Measurements from ENCODE around the gene GAS2L3. TPM values are rescaled to one million over a fixed set of nuclear protein-coding genes. Genes with fewer than 3 reads are reported as not detected.

The GAS2L3 gene
- total RNA-seq, 1 donor from 2014 or later = 15.1 TPM

DNA sequence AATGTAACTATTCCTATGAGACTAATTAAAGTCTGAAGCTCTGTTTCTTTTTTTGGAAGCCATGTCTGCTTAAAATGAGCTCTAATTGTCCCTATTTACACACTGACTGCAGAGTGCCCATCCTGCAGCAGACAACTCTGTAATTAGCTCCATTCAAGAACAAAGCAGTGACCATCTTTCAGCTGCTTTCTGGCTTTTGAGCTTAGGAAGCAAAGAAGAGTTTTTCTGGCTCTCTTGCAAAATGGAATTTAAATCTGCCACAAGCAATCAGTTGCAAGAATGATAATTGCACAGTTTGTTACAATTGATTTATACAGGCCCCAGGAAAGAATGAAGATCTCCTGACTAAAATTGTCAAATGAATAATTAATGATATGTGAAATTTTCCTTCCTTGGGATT lies 83.4 kb downstream of the GAS2L3 start:
- no peak overlapping the region for H3K4me3 ChIP-seq
- no peak for ATAC-seq
- no peaks in the 10 kb centered on the region for H3K36me3 ChIP-seq
- TF ChIP-seq, protein P1, sequence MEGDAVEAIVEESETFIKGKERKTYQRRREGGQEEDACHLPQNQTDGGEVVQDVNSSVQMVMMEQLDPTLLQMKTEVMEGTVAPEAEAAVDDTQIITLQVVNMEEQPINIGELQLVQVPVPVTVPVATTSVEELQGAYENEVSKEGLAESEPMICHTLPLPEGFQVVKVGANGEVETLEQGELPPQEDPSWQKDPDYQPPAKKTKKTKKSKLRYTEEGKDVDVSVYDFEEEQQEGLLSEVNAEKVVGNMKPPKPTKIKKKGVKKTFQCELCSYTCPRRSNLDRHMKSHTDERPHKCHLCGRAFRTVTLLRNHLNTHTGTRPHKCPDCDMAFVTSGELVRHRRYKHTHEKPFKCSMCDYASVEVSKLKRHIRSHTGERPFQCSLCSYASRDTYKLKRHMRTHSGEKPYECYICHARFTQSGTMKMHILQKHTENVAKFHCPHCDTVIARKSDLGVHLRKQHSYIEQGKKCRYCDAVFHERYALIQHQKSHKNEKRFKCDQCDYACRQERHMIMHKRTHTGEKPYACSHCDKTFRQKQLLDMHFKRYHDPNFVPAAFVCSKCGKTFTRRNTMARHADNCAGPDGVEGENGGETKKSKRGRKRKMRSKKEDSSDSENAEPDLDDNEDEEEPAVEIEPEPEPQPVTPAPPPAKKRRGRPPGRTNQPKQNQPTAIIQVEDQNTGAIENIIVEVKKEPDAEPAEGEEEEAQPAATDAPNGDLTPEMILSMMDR (IDR thresholded peaks at IDR 0.05) = no peak
- H3K9me3 ChIP-seq = no peaks in the 10 kb centered on the region
- intact Hi-C loops (cut with DNase I) = no loop called here
- peaks cover 5% of the 10 kb centered on the region for H3K27me3 ChIP-seq
- no peak for DNase-seq
- no peak overlapping the region for H3K27ac ChIP-seq
- H3K4me1 ChIP-seq = no peaks in the 10 kb centered on the region

DNA sequence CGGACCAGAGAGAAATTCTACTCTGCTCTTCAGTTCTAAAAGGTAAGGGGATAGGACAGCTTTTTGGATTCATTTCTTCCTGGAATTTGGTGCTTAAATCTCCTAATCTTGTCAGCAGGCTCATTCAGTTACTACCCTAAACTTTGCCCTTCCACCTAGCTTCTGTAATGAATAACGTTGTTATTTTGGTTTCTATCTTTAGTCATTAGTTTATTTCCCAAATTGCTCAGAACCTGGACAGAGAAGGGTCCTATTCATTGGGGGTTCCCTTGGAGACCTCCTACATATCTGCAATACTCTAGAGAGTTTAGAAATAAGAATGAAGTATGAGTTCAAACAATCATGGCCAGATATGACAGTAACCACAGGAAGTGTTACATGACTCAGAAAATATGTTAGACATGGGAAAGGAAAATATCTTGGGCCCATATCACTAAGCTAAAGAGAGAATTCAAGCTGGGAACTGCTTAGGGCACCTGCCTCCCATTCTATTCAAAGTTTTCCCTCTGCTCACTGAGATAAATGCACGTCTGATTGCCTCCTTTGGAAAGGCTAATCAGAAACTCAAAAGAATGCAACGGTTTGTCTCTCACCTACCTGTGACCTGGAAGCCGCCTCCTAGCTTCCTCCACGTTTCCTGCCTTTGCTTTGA lies 87.9 kb downstream of the GAS2L3 start:
- TF ChIP-seq, protein P1 (IDR thresholded peaks at IDR 0.05) = no peak
- no peak for DNase-seq
- H3K4me3 ChIP-seq = no peak overlapping the region
- ATAC-seq = no peak
- intact Hi-C loops (cut with DNase I) = no loop called here
- peaks cover 3% of the 10 kb centered on the region for H3K27me3 ChIP-seq
- H3K36me3 ChIP-seq = no peaks in the 10 kb centered on the region
- no peak overlapping the region for H3K27ac ChIP-seq
- no peaks in the 10 kb centered on the region for H3K9me3 ChIP-seq
- H3K4me1 ChIP-seq = no peaks in the 10 kb centered on the region

DNA sequence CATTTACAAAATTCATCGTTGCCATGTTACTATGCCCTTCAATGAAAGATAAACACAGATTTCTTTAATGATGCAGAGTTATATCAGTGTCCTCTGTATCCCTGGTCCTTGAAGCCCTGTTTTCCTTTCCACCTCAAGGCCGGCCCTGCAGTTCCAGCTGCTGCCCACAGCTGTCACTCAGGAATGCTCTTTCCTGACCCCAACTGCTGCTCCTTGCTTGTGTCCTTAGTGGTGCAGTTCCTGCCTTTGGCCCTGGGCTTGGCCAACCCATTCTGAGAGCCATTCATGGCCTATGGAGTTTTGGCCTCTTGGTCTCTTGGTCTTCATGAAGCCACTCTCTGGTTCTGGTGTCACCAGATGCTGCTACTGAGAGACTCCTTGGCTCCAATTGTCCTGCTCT lies 93.1 kb downstream of the GAS2L3 start:
- ATAC-seq = no peak
- Histone ChIP-seq H3K4me3 (no peak overlapping the region), H3K9me3 (no peaks in the 10 kb centered on the region), H3K27ac (no peak overlapping the region), H3K27me3 (peaks cover 3% of the 10 kb centered on the region), H3K4me1 (no peaks in the 10 kb centered on the region), H3K36me3 (no peaks in the 10 kb centered on the region)
- TF ChIP-seq, protein P1 (IDR thresholded peaks at IDR 0.05) = no peak
- intact Hi-C loops (cut with DNase I) = no loop called here
- DNase-seq = no peak

DNA sequence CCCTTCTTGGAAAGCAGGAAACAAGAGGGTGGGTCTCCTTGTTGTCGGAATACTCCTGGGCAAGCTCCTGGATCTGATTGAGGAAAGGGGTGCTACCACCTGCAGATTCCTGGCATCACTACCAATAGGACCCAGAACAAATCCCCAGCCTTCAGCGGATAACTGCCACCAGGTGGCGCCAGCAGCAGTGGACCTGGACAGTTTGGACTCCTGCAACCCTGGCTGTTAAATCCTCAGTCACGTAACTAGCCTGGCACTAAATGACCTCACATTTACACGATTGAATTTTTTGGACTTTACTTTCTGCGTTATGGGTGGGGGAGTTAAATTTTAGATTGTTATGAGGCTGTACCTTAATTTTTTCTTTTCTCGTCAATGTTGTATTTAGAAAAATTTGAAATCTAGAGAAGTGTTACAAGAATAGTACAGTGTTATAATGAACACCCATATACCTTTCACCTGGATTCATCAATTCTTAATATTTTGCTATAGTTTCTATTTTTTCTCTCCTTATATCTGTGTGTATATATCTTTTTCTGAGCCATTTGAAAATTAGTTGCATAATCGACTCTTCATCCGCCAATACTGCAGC lies 95.6 kb downstream of the GAS2L3 start:
- Histone ChIP-seq H3K9me3 (no peaks in the 10 kb centered on the region), H3K4me3 (no peak overlapping the region), H3K36me3 (no peaks in the 10 kb centered on the region), H3K27me3 (no peaks in the 10 kb centered on the region), H3K27ac (no peak overlapping the region), H3K4me1 (no peaks in the 10 kb centered on the region)
- ATAC-seq (peak; percentile 92), DNase-seq (peak; percentile 88)
- intact Hi-C loops (cut with DNase I) = no loop called here
- TF ChIP-seq, protein P1 (IDR thresholded peaks at IDR 0.05) = peak; percentile 80

DNA sequence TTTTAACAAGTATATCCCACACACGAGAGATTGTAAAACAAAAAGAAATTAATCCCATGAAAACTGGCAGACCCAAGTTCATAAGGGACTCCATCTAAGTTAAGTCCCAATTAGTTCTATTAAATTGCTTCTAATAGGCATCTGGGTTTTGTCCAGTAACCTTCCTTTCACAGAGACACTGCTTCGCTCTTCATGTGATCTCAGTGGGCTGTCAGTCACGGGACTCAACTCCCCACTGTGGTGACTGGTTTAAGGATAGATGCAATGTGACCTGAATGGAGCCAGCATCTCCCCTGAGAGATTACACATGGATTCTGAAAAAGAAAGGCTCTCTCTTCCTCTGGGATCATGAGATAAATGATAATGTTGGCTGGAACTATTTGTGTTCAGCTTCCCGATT lies 96.4 kb downstream of the GAS2L3 start:
- DNase-seq = no peak
- TF ChIP-seq, protein P1 (IDR thresholded peaks at IDR 0.05) = no peak
- ATAC-seq = no peak
- intact Hi-C loops (cut with DNase I) = no loop called here
- no peaks in the 10 kb centered on the region for H3K27me3 ChIP-seq
- H3K4me3 ChIP-seq = no peak overlapping the region
- H3K9me3 ChIP-seq = no peaks in the 10 kb centered on the region
- H3K4me1 ChIP-seq = no peaks in the 10 kb centered on the region
- H3K27ac ChIP-seq = no peak overlapping the region
- no peaks in the 10 kb centered on the region for H3K36me3 ChIP-seq
